Measurements from ENCODE around the gene FRMPD3. TPM values are rescaled to one million over a fixed set of nuclear protein-coding genes. Genes with fewer than 3 reads are reported as not detected.

The FRMPD3 gene
- polyA plus RNA-seq, 1 donor (not counting 4 experiments of a cell fraction or from before 2014, with no cell fraction given) = not detected

- Histone ChIP-seq H3K4me1 (ENCODE audit: control insufficient read depth, extremely low read depth, insufficient read depth, low read length) (no peaks in the 10 kb centered on the region), H3K4me2 (ENCODE audit: control insufficient read depth, extremely low read depth, insufficient read depth, low read depth, low read length) (no peak overlapping the region), H3K79me2 (ENCODE audit: control insufficient read depth, insufficient read depth, low read length) (no peaks in the 10 kb centered on the region), H2AFZ (ENCODE audit: control insufficient read depth, low read length) (no peak overlapping the region), H4K20me1 (ENCODE audit: control insufficient read depth, extremely low read depth, insufficient read depth, low read length) (no peaks in the 10 kb centered on the region), H3K9me1 (ENCODE audit: control insufficient read depth, extremely low read depth, insufficient read depth, low read length) (no peaks in the 10 kb centered on the region), H3K27me3 (ENCODE audit: control insufficient read depth, extremely low read depth, insufficient read depth, low read length) (peaks cover 2% of the 10 kb centered on the region), H3K36me3 (ENCODE audit: control insufficient read depth in 2 of 2, extremely low read depth in 1 of 2, insufficient read depth in 2 of 2, low read length in 2 of 2) (no peaks in the 10 kb centered on the region), H3K9ac (ENCODE audit: control insufficient read depth, extremely low read depth, insufficient read depth, low read length) (no peak overlapping the region), H3K9me3 (ENCODE audit: control insufficient read depth, low read depth, low read length) (no peaks in the 10 kb centered on the region), H3K27ac (ENCODE audit: control insufficient read depth, insufficient read depth, low read length) (no peak overlapping the region), H3K4me3 (ENCODE audit: control insufficient read depth in 2 of 3, extremely low read depth in 1 of 3, insufficient read depth in 2 of 3, low read depth in 1 of 3, low read length in 3 of 3) (no peak overlapping the region)
- no peak for TF ChIP-seq EZH2 (IDR thresholded peaks at IDR 0.05; ENCODE audit: low read length)
- peak; percentile 25 to 55 (median 49) for TF ChIP-seq CTCF (optimal IDR thresholded peaks at IDR 0.05 in 1 of 3, IDR thresholded peaks at IDR 0.05 in 1 of 3, conservative IDR thresholded peaks at IDR 0.05 in 1 of 3; ENCODE audit: extremely low read depth in 1 of 3, insufficient read depth in 2 of 3, low read length in 3 of 3)
- dilution Hi-C loops (cut with MboI; ENCODE audit: extremely low pct_ligation_motif_present, low sequenced_read_pairs) = no loop called here
- no peak for FAIRE-seq
- DNase-seq (ENCODE audit: low read depth, low spot score) = no peak
Measured at GRCh38 chrX:107485013-107485412, 35.6 kb downstream of the FRMPD3 start.

GRCh38 chrX:107493141-107493540 lies 43.7 kb downstream of the FRMPD3 start:
- H3K4me2 ChIP-seq (ENCODE audit: control insufficient read depth, extremely low read depth, insufficient read depth, low read depth, low read length) = no peak overlapping the region
- H3K4me1 ChIP-seq (ENCODE audit: control insufficient read depth, extremely low read depth, insufficient read depth, low read length) = no peaks in the 10 kb centered on the region
- H2AFZ ChIP-seq (ENCODE audit: control insufficient read depth, low read length) = no peak overlapping the region
- peaks cover 15% of the 10 kb centered on the region for H3K27me3 ChIP-seq (ENCODE audit: control insufficient read depth, extremely low read depth, insufficient read depth, low read length)
- no peaks in the 10 kb centered on the region for H3K36me3 ChIP-seq (ENCODE audit: control insufficient read depth in 2 of 2, extremely low read depth in 1 of 2, insufficient read depth in 2 of 2, low read length in 2 of 2)
- no peaks in the 10 kb centered on the region for H3K9me1 ChIP-seq (ENCODE audit: control insufficient read depth, extremely low read depth, insufficient read depth, low read length)
- TF ChIP-seq EZH2 (IDR thresholded peaks at IDR 0.05; ENCODE audit: low read length) (no peak), CTCF (optimal IDR thresholded peaks at IDR 0.05 in 1 of 3, IDR thresholded peaks at IDR 0.05 in 1 of 3, conservative IDR thresholded peaks at IDR 0.05 in 1 of 3; ENCODE audit: extremely low read depth in 1 of 3, insufficient read depth in 2 of 3, low read length in 3 of 3) (no peak)
- no peak overlapping the region for H3K4me3 ChIP-seq (ENCODE audit: control insufficient read depth in 2 of 3, extremely low read depth in 1 of 3, insufficient read depth in 2 of 3, low read depth in 1 of 3, low read length in 3 of 3)
- dilution Hi-C loops (cut with MboI; ENCODE audit: extremely low pct_ligation_motif_present, low sequenced_read_pairs) = no loop called here
- DNase-seq (ENCODE audit: low read depth, low spot score) (no peak), FAIRE-seq (no peak)
- no peak overlapping the region for H3K27ac ChIP-seq (ENCODE audit: control insufficient read depth, insufficient read depth, low read length)
- H3K79me2 ChIP-seq (ENCODE audit: control insufficient read depth, insufficient read depth, low read length) = no peaks in the 10 kb centered on the region
- no peaks in the 10 kb centered on the region for H4K20me1 ChIP-seq (ENCODE audit: control insufficient read depth, extremely low read depth, insufficient read depth, low read length)
- H3K9ac ChIP-seq (ENCODE audit: control insufficient read depth, extremely low read depth, insufficient read depth, low read length) = no peak overlapping the region
- H3K9me3 ChIP-seq (ENCODE audit: control insufficient read depth, low read depth, low read length) = no peaks in the 10 kb centered on the region
